Progenitor cell of endocrine pancreas (in vitro differentiated cells): ENCODE results near the gene RAI14. TPM values are rescaled to one million over a fixed set of nuclear protein-coding genes. Genes with fewer than 3 reads are reported as not detected.
A peak's percentile ranks its signal among the peaks of the same experiment; 100 is the strongest.

Source experiments
- DNase-seq: peaks from one replicate; pipeline ENCODE4 v3.0.0; 2021; ENCODE audit warnings: low spot score; ENCODE audit not compliant: unreplicated experiment
- H3K27ac Mint-ChIP-seq: 2 replicates; pipeline ENCODE4 v1.8.0; 2021; ENCODE audit warnings: mild to moderate bottlenecking, moderate library complexity, mixed read lengths
- H3K27me3 Mint-ChIP-seq: 2 replicates; pipeline ENCODE4 v1.8.0; 2021; ENCODE audit warnings: mixed read lengths
- H3K36me3 Mint-ChIP-seq: 2 replicates; pipeline ENCODE4 v1.8.0; 2022; ENCODE audit warnings: mixed read lengths; ENCODE audit not compliant: insufficient read depth
- H3K4me1 Mint-ChIP-seq: 2 replicates; pipeline ENCODE4 v1.8.0; 2021; ENCODE audit warnings: low read depth, mixed read lengths
- H3K4me3 Mint-ChIP-seq: 2 replicates; pipeline ENCODE4 v1.8.0; 2021; ENCODE audit warnings: low read depth, mild to moderate bottlenecking, moderate library complexity, mixed read lengths
- H3K9me3 Mint-ChIP-seq: 2 replicates; pipeline ENCODE4 v1.8.0; 2021; ENCODE audit warnings: low read depth, mixed read lengths
- CTCF ChIP-seq: fragments of 200-600 bp; sonication (generic); IDR thresholded peaks from one replicate; pipeline ENCODE4 v1.5.0; 2021; ENCODE audit warnings: antibody characterized with exemption, mild to moderate bottlenecking; ENCODE audit not compliant: unreplicated experiment
- total RNA-seq: library from RNA; stranded (reverse); gene quantifications from 2 replicates; pipeline ENCODE4 v1.2.1, GENCODE V29; 2021

Gene RAI14
- total RNA-seq, 1 donor from 2014 or later: 121 TPM

- H3K9me3 Mint-ChIP-seq: no peaks in the 10 kb centered on the region
- H3K27ac Mint-ChIP-seq: peak overlapping the region; percentile 97
- no peak for TF ChIP-seq CTCF
- peaks cover 14% of the 10 kb centered on the region for H3K36me3 Mint-ChIP-seq
- DNase-seq: no peak
- H3K27me3 Mint-ChIP-seq: no peaks in the 10 kb centered on the region
- H3K4me1 Mint-ChIP-seq: peaks cover 70% of the 10 kb centered on the region
- peak overlapping the region; percentile 45 for H3K4me3 Mint-ChIP-seq
Observed at GRCh38 chr5:34685485-34686165, 29.5 kb downstream of the RAI14 start.

GRCh38 chr5:34686762-34687268 is 30.7 kb downstream of the RAI14 start:
- Mint-ChIP-seq H3K36me3 (peaks cover 18% of the 10 kb centered on the region), H3K27me3 (no peaks in the 10 kb centered on the region), H3K4me1 (peaks cover 67% of the 10 kb centered on the region), H3K4me3 (peak overlapping the region; percentile 67), H3K27ac (peak overlapping the region; percentile 98), H3K9me3 (no peaks in the 10 kb centered on the region)
- DNase-seq: peak; percentile 29
- TF ChIP-seq CTCF: no peak

GRCh38 chr5:34687269-34688011 is 31.3 kb downstream of the RAI14 start:
- Mint-ChIP-seq H3K27me3 (no peaks in the 10 kb centered on the region), H3K36me3 (peaks cover 18% of the 10 kb centered on the region), H3K9me3 (no peaks in the 10 kb centered on the region), H3K4me3 (peak overlapping the region; percentile 28), H3K27ac (peak overlapping the region; percentile 98), H3K4me1 (peaks cover 67% of the 10 kb centered on the region)
- no peak for TF ChIP-seq CTCF
- DNase-seq: no peak

- Mint-ChIP-seq H3K4me3 (no peak overlapping the region), H3K27me3 (no peaks in the 10 kb centered on the region), H3K27ac (peak overlapping the region; percentile 98), H3K9me3 (no peaks in the 10 kb centered on the region), H3K4me1 (peaks cover 59% of the 10 kb centered on the region), H3K36me3 (peaks cover 18% of the 10 kb centered on the region)
- TF ChIP-seq CTCF: no peak
- DNase-seq: no peak
Observed at GRCh38 chr5:34688015-34688810, 32.1 kb downstream of the RAI14 start.

- Mint-ChIP-seq H3K4me3 (no peak overlapping the region), H3K27ac (peak overlapping the region; percentile 29), H3K27me3 (no peaks in the 10 kb centered on the region), H3K4me1 (peaks cover 42% of the 10 kb centered on the region), H3K36me3 (peaks cover 20% of the 10 kb centered on the region), H3K9me3 (no peaks in the 10 kb centered on the region)
- TF ChIP-seq CTCF: no peak
- no peak for DNase-seq
Observed at GRCh38 chr5:34690301-34690700, 34.2 kb downstream of the RAI14 start.
